Memory B cell (primary cell): ENCODE data around the gene ZNF524.

ENCODE experiments used
- ATAC-seq: fragments of 150-1000 bp; cut with Tn5 transposase; 2 replicates; pipeline ENCODE4 v1.10.0; 2021; ENCODE audit warnings: low read depth, mild to moderate bottlenecking, moderate library complexity
- DNase-seq, 2 donors: peaks; one replicate each; pipeline ENCODE4 v3.0.0; 2022; ENCODE audit warnings: low spot score in 2 of 2
- H3K27ac Mint-ChIP-seq: one replicate; pipeline ENCODE4 v1.8.0; 2022; ENCODE audit warnings: mild to moderate bottlenecking, moderate library complexity, mixed read lengths
- H3K27me3 Mint-ChIP-seq: one replicate; pipeline ENCODE4 v1.8.0; 2022; ENCODE audit warnings: mixed read lengths
- H3K36me3 Mint-ChIP-seq: one replicate; pipeline ENCODE4 v1.8.0; 2022; ENCODE audit warnings: mild to moderate bottlenecking, mixed read lengths
- H3K4me1 Mint-ChIP-seq: one replicate; pipeline ENCODE4 v1.8.0; 2022; ENCODE audit warnings: mixed read lengths
- H3K4me3 Mint-ChIP-seq: one replicate; pipeline ENCODE4 v1.8.0; 2022; ENCODE audit warnings: mild to moderate bottlenecking, moderate library complexity, mixed read lengths
- H3K9me3 Mint-ChIP-seq: one replicate; pipeline ENCODE4 v1.8.0; 2022; ENCODE audit warnings: mixed read lengths

The ZNF524 gene

GRCh38 chr19:55624109-55625003, 24.3 kb downstream of the ZNF524 start, which contains the start of gene ZNF784:
Gene ZNF784 (minus strand): TSS chr19:55624566. CDS start chr19:55624561, 5 bp downstream.
- peaks cover 14% of the 10 kb centered on the region for H3K4me1 Mint-ChIP-seq
- ATAC-seq (peak; percentile 75), DNase-seq (peak; percentile 95)
- peak within 1 kb of the TSS; percentile 99 for H3K4me3 Mint-ChIP-seq
- H3K9me3 Mint-ChIP-seq = peaks cover 2% of the 10 kb centered on the region
- H3K27ac Mint-ChIP-seq = peak within 1 kb of the TSS; percentile 98
- H3K27me3 Mint-ChIP-seq = no peaks in the 10 kb centered on the region
- no peaks in the 10 kb centered on the region for H3K36me3 Mint-ChIP-seq

DNA sequence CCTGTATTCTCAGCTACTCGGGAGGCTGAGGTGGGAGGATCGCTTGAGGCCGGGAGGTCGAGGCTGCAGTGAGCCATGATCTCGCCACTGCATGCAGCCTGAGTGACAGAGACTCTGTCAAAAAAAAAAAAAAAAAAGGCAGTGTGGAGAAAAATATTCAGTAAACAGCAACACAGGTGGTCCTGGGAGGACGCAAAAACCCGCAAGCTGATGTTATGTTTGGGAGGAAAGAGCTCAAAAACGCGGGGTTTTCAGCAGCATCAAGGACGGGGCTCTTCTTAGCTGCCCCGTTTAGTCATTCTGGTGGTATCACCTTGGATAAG, 24.9 kb downstream of the ZNF524 start:
- peak overlapping the region; percentile 98 for H3K27ac Mint-ChIP-seq
- peaks cover 2% of the 10 kb centered on the region for H3K9me3 Mint-ChIP-seq
- H3K27me3 Mint-ChIP-seq = no peaks in the 10 kb centered on the region
- ATAC-seq = no peak
- DNase-seq = no peak
- H3K4me1 Mint-ChIP-seq = peaks cover 14% of the 10 kb centered on the region
- H3K4me3 Mint-ChIP-seq = peak overlapping the region; percentile 99
- H3K36me3 Mint-ChIP-seq = no peaks in the 10 kb centered on the region

DNA sequence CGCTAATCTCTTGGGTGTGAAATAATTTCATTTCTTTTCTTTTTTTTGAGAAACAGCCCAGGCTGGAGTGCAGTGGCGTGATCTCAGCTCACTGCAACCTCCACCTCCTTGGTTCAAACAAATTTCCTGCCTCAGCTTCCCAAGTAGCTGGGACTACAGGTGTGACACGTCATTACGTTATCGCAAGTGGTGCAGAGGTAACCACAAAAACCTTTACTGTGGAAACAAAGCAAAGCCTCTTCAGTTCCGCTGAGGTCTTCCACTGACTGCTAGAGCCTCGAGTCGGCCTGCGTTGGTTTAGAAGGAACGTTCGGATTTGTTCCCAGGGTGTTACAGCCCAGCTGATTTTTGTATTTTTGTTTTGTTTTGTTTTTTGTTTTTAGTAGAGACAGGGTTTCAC, 26.3 kb downstream of the ZNF524 start:
- peaks cover 2% of the 10 kb centered on the region for H3K9me3 Mint-ChIP-seq
- DNase-seq (no peak), ATAC-seq (no peak)
- no peak overlapping the region for H3K27ac Mint-ChIP-seq
- H3K27me3 Mint-ChIP-seq = no peaks in the 10 kb centered on the region
- H3K36me3 Mint-ChIP-seq = no peaks in the 10 kb centered on the region
- H3K4me3 Mint-ChIP-seq = no peak overlapping the region
- H3K4me1 Mint-ChIP-seq = peaks cover 15% of the 10 kb centered on the region

DNA sequence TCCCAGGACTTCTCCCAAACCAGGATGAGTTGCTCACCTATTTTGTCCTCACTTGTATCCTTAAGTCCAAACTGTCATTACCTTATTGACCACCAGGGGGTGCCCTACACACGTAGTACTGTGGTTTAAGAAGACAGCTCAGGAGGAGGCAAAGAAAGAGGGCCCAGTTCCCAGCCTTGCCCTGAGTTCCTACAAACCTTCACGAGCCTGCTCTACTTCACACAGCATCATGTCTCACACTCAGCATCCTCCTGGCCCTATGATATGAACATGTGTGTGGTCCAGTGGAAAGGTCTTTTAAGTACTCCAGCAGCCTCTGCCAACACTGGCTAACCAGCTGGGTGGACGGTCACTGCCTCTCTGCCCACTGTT, 32.4 kb downstream of the ZNF524 start:
- H3K27me3 Mint-ChIP-seq = no peaks in the 10 kb centered on the region
- no peak overlapping the region for H3K4me3 Mint-ChIP-seq
- peak overlapping the region; percentile 12 for H3K27ac Mint-ChIP-seq
- DNase-seq (peak; percentile 92 to 93), ATAC-seq (peak; percentile 48)
- no peaks in the 10 kb centered on the region for H3K9me3 Mint-ChIP-seq
- peaks cover 19% of the 10 kb centered on the region for H3K36me3 Mint-ChIP-seq
- peaks cover 33% of the 10 kb centered on the region for H3K4me1 Mint-ChIP-seq

DNA sequence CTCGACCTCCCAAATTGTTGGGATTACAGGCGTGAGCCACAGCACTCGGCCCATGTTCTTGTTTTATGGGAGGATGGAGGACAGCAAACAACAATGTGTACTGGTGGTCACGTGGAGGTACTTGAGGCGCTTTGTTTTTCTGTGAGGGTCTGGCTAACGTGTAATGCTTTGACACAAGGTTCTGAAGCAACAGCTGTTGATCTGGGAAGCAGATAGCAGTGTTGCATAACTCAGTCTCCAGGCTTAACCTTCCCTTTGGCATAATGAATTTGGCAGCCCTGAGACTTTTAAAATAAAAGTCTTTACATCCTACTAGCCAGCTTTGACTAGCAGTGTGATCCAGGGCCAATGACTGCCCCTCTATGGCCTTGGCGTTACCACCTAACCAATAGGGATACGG, 33.8 kb downstream of the ZNF524 start:
- Mint-ChIP-seq H3K9me3 (peaks cover 2% of the 10 kb centered on the region), H3K27me3 (no peaks in the 10 kb centered on the region), H3K27ac (no peak overlapping the region), H3K4me1 (peaks cover 40% of the 10 kb centered on the region), H3K36me3 (peaks cover 24% of the 10 kb centered on the region), H3K4me3 (no peak overlapping the region)
- ATAC-seq = no peak
- DNase-seq = no peak

- Mint-ChIP-seq H3K9me3 (peaks cover 2% of the 10 kb centered on the region), H3K4me1 (peaks cover 43% of the 10 kb centered on the region), H3K27ac (peak overlapping the region; percentile 100), H3K36me3 (peaks cover 25% of the 10 kb centered on the region), H3K27me3 (no peaks in the 10 kb centered on the region), H3K4me3 (peak overlapping the region; percentile 100)
- ATAC-seq (no peak), DNase-seq (no peak)
These were observed 35.2 kb downstream of the ZNF524 start for GRCh38 chr19:55635334-55635717.

GRCh38 chr19:55635856-55636440, 35.9 kb downstream of the ZNF524 start:
- H3K4me1 Mint-ChIP-seq = peaks cover 43% of the 10 kb centered on the region
- DNase-seq = no peak
- peaks cover 2% of the 10 kb centered on the region for H3K9me3 Mint-ChIP-seq
- peak overlapping the region; percentile 100 for H3K27ac Mint-ChIP-seq
- peak overlapping the region; percentile 100 for H3K4me3 Mint-ChIP-seq
- no peak for ATAC-seq
- peaks cover 25% of the 10 kb centered on the region for H3K36me3 Mint-ChIP-seq
- no peaks in the 10 kb centered on the region for H3K27me3 Mint-ChIP-seq

DNA sequence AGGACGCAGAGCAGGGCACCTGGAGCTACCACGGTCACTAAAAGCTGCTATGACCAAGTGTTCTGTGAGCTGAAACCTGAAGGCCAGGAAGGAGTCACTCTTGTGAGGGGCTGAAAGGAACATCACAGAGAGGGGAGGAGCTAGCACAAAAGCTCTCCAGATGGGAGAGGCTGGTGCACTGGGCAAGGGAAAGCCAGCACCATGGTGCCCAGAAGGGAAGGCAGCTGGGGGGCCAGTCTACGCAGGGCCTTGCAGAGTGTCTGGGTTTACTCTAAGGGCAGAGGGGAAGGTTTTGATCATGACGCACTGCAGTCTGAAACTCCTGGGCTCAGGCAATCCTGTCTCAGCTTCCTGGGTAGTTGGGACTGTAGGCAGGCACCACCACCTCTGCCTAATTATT, 36.6 kb downstream of the ZNF524 start:
- no peak for ATAC-seq
- Mint-ChIP-seq H3K27me3 (no peaks in the 10 kb centered on the region), H3K27ac (peak overlapping the region; percentile 100), H3K4me1 (peaks cover 44% of the 10 kb centered on the region), H3K36me3 (peaks cover 25% of the 10 kb centered on the region), H3K4me3 (peak overlapping the region; percentile 100), H3K9me3 (peaks cover 2% of the 10 kb centered on the region)
- DNase-seq = no peak

GRCh38 chr19:55637534-55637933, 37.4 kb downstream of the ZNF524 start:
- no peaks in the 10 kb centered on the region for H3K27me3 Mint-ChIP-seq
- ATAC-seq = no peak
- no peak for DNase-seq
- H3K36me3 Mint-ChIP-seq = peaks cover 25% of the 10 kb centered on the region
- peak overlapping the region; percentile 100 for H3K27ac Mint-ChIP-seq
- H3K9me3 Mint-ChIP-seq = peaks cover 2% of the 10 kb centered on the region
- peaks cover 44% of the 10 kb centered on the region for H3K4me1 Mint-ChIP-seq
- H3K4me3 Mint-ChIP-seq = peak overlapping the region; percentile 15

DNA sequence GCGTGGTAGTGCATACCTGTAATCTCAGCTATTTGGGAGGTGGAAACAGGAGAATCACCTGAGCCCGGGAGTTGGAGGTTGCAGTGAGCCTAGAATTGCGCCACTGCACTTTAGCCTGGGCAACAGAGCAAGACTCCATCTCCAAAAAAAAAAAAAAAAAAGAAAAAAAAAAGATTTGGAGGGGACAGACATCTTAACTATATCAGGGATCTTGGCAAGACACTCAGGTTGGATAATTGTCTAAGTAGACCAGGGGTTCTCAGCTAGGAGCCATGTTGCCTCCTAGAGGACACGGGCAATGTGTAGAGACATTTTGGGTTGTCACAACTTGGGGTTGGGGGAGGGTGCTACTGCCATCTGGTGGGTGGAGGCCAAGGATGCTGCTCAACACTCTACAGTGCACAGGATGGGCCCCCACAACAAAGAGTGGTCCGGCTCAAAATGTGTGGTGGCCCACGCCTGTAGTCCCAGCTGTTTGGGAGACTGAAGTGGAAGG, 38.8 kb downstream of the ZNF524 start:
- ATAC-seq = peak; percentile 27
- peaks cover 52% of the 10 kb centered on the region for H3K4me1 Mint-ChIP-seq
- DNase-seq = peak in 1 of 2 donors; percentile 59
- no peak overlapping the region for H3K4me3 Mint-ChIP-seq
- no peak overlapping the region for H3K27ac Mint-ChIP-seq
- peaks cover 25% of the 10 kb centered on the region for H3K36me3 Mint-ChIP-seq
- H3K9me3 Mint-ChIP-seq = peaks cover 2% of the 10 kb centered on the region
- no peaks in the 10 kb centered on the region for H3K27me3 Mint-ChIP-seq

DNA sequence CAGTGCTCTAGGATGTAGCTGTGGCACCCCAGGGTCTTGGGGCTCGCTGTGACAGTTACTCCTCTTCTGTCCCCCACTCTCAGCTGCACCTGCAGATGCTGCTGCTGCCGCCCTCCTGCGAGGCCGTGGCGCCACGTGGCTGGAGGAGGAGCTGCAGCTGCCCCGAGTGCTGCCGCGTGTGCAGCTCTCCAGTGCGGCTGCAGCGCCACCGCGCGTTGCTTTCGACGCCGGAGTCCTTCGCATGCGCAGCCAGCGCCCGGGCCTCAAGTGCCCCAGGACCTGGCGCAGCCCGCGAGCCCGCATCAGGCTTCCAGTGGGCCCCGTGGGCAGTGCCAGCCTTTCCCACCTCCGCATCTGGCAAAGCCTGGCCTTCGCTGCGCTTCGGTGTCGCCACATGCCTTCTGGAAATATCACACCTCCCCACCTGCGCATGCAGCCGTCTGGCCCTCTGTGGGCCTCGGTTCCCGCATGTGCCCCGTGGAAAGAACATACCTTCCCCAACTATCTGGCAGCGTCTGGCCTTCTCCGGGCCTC, 40.0 kb downstream of the ZNF524 start:
- Mint-ChIP-seq H3K27ac (peak overlapping the region; percentile 67), H3K36me3 (peaks cover 21% of the 10 kb centered on the region), H3K4me1 (peaks cover 54% of the 10 kb centered on the region), H3K9me3 (peaks cover 2% of the 10 kb centered on the region), H3K27me3 (no peaks in the 10 kb centered on the region), H3K4me3 (peak overlapping the region; percentile 63)
- ATAC-seq (peak; percentile 59), DNase-seq (peak; percentile 72 to 74)

- peaks cover 2% of the 10 kb centered on the region for H3K9me3 Mint-ChIP-seq
- H3K27me3 Mint-ChIP-seq = no peaks in the 10 kb centered on the region
- H3K27ac Mint-ChIP-seq = peak within 1 kb of the TSS; percentile 87
- H3K36me3 Mint-ChIP-seq = peaks cover 18% of the 10 kb centered on the region
- ATAC-seq = no peak
- H3K4me1 Mint-ChIP-seq = peaks cover 53% of the 10 kb centered on the region
- H3K4me3 Mint-ChIP-seq = peak within 1 kb of the TSS; percentile 95
- peak in 1 of 2 donors; percentile 65 for DNase-seq
These were observed 40.7 kb downstream of the ZNF524 start, which contains the start of gene ZNF580 for GRCh38 chr19:55640577-55641425. Gene ZNF580 (plus strand): TSS chr19:55641002. CDS start chr19:55642509, 1,507 bp downstream.

GRCh38 chr19:55641426-55642152, 41.5 kb downstream of the ZNF524 start:
- H3K36me3 Mint-ChIP-seq = peaks cover 10% of the 10 kb centered on the region
- H3K4me1 Mint-ChIP-seq = peaks cover 45% of the 10 kb centered on the region
- ATAC-seq = no peak
- peak overlapping the region; percentile 95 for H3K4me3 Mint-ChIP-seq
- peak overlapping the region; percentile 87 for H3K27ac Mint-ChIP-seq
- no peak for DNase-seq
- no peaks in the 10 kb centered on the region for H3K27me3 Mint-ChIP-seq
- H3K9me3 Mint-ChIP-seq = peaks cover 2% of the 10 kb centered on the region
